ENCODE results near the gene GTSF1L.

- TF ChIP-seq, protein P1, sequence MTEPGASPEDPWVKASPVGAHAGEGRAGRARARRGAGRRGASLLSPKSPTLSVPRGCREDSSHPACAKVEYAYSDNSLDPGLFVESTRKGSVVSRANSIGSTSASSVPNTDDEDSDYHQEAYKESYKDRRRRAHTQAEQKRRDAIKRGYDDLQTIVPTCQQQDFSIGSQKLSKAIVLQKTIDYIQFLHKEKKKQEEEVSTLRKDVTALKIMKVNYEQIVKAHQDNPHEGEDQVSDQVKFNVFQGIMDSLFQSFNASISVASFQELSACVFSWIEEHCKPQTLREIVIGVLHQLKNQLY (CRISPR knock-in tag; IDR thresholded peaks at IDR 0.05), result no peak
- TF ChIP-seq NFYB (CRISPR knock-in tag; conservative IDR thresholded peaks at IDR 0.05; ENCODE audit: low read depth) (no peak), SMAD3 (CRISPR knock-in tag; IDR thresholded peaks at IDR 0.05; ENCODE audit: borderline replicate concordance) (no peak), ZNF263 (CRISPR knock-in tag; IDR thresholded peaks at IDR 0.05; ENCODE audit: low read depth) (no peak), ZNF317 (CRISPR knock-in tag; IDR thresholded peaks at IDR 0.05; ENCODE audit: borderline replicate concordance, low read depth) (no peak), E2F1 (CRISPR knock-in tag; IDR thresholded peaks at IDR 0.05) (no peak), ATF1 (CRISPR knock-in tag; IDR thresholded peaks at IDR 0.05) (no peak), ZNF425 (CRISPR knock-in tag; conservative IDR thresholded peaks at IDR 0.05) (no peak), CREB1 (CRISPR knock-in tag; IDR thresholded peaks at IDR 0.05) (no peak)
- TF ChIP-seq, protein P2, sequence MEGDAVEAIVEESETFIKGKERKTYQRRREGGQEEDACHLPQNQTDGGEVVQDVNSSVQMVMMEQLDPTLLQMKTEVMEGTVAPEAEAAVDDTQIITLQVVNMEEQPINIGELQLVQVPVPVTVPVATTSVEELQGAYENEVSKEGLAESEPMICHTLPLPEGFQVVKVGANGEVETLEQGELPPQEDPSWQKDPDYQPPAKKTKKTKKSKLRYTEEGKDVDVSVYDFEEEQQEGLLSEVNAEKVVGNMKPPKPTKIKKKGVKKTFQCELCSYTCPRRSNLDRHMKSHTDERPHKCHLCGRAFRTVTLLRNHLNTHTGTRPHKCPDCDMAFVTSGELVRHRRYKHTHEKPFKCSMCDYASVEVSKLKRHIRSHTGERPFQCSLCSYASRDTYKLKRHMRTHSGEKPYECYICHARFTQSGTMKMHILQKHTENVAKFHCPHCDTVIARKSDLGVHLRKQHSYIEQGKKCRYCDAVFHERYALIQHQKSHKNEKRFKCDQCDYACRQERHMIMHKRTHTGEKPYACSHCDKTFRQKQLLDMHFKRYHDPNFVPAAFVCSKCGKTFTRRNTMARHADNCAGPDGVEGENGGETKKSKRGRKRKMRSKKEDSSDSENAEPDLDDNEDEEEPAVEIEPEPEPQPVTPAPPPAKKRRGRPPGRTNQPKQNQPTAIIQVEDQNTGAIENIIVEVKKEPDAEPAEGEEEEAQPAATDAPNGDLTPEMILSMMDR (IDR thresholded peaks at IDR 0.05), result no peak
- TF ChIP-seq, protein P3, sequence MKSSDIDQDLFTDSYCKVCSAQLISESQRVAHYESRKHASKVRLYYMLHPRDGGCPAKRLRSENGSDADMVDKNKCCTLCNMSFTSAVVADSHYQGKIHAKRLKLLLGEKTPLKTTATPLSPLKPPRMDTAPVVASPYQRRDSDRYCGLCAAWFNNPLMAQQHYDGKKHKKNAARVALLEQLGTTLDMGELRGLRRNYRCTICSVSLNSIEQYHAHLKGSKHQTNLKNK (CRISPR knock-in tag; IDR thresholded peaks at IDR 0.05), result no peak
- TF ChIP-seq, protein P4, sequence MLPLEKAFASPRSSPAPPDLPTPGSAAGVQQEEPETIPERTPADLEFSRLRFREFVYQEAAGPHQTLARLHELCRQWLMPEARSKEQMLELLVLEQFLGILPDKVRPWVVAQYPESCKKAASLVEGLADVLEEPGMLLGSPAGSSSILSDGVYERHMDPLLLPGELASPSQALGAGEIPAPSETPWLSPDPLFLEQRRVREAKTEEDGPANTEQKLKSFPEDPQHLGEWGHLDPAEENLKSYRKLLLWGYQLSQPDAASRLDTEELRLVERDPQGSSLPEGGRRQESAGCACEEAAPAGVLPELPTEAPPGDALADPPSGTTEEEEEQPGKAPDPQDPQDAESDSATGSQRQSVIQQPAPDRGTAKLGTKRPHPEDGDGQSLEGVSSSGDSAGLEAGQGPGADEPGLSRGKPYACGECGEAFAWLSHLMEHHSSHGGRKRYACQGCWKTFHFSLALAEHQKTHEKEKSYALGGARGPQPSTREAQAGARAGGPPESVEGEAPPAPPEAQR (CRISPR knock-in tag; IDR thresholded peaks at IDR 0.05), result no peak
- TF ChIP-seq, protein P5, sequence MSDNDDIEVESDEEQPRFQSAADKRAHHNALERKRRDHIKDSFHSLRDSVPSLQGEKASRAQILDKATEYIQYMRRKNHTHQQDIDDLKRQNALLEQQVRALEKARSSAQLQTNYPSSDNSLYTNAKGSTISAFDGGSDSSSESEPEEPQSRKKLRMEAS (CRISPR knock-in tag; IDR thresholded peaks at IDR 0.05), result no peak
Measured at GRCh38 chr20:43721429-43722152, 5.2 kb downstream of the GTSF1L start.
